ENCODE results near the gene FBXL5.

The FBXL5 gene

GRCh38 chr4:15577508-15577907 is 77.6 kb downstream of the FBXL5 start:
- no peak for DNase-seq (ENCODE audit: low spot score)
- TF ChIP-seq, protein P1, sequence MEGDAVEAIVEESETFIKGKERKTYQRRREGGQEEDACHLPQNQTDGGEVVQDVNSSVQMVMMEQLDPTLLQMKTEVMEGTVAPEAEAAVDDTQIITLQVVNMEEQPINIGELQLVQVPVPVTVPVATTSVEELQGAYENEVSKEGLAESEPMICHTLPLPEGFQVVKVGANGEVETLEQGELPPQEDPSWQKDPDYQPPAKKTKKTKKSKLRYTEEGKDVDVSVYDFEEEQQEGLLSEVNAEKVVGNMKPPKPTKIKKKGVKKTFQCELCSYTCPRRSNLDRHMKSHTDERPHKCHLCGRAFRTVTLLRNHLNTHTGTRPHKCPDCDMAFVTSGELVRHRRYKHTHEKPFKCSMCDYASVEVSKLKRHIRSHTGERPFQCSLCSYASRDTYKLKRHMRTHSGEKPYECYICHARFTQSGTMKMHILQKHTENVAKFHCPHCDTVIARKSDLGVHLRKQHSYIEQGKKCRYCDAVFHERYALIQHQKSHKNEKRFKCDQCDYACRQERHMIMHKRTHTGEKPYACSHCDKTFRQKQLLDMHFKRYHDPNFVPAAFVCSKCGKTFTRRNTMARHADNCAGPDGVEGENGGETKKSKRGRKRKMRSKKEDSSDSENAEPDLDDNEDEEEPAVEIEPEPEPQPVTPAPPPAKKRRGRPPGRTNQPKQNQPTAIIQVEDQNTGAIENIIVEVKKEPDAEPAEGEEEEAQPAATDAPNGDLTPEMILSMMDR (IDR thresholded peaks at IDR 0.05; ENCODE audit: extremely low read depth, missing control alignments) = no peak

- DNase-seq (ENCODE audit: low spot score) = no peak
- TF ChIP-seq, protein P1 (IDR thresholded peaks at IDR 0.05; ENCODE audit: extremely low read depth, missing control alignments) = no peak
Measured at GRCh38 chr4:15575966-15576365, 79.2 kb downstream of the FBXL5 start.

DNA sequence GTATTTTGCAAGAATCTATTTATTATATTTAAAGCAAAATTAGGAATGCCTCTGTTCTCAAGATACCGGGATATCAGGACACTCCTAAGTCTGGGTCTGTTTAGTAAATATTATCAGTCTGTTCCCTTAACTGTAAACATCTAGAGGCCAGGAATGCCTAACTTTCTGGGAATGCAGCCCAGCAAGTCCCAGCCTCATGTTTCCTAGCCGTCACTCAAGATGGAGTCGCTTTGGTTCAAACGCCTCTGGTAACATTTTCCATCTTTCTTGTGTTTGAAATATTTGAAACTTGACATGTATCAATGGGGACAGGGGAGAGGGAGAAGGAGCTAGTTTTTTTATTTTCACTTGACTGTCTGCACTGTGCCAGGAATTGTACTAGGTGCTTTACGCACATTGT is 85.4 kb downstream of the FBXL5 start:
- DNase-seq (ENCODE audit: low spot score) = no peak

DNA sequence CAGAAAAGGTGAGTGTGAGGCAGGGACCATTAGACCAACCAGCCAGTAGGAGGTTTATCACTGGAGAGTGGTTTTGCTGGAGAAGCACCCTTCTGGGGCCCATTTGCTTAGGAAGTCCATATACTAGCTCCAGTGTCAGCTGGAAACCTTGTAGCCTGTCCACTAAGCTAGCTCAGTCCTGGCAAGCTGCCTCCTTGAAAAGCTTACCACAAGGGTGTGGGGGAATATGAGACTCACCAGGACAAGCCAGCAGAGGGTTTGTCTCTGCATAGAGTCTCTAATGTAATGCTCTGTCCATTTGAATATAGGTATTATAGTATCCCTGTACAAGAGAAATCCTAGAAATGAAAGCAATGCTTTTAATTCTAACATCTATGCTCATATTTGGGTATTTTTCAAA is 86.3 kb downstream of the FBXL5 start:
- TF ChIP-seq, protein P1 (IDR thresholded peaks at IDR 0.05; ENCODE audit: extremely low read depth, missing control alignments) = no peak
- no peak for DNase-seq (ENCODE audit: low spot score)

More for the DNA sequence above, 85.4 kb downstream of the FBXL5 start:
- TF ChIP-seq, protein P1 (IDR thresholded peaks at IDR 0.05; ENCODE audit: extremely low read depth, missing control alignments) = no peak

GRCh38 chr4:15563871-15564270 is 91.3 kb downstream of the FBXL5 start:
- no peak for DNase-seq (ENCODE audit: low spot score)
- TF ChIP-seq, protein P1 (IDR thresholded peaks at IDR 0.05; ENCODE audit: extremely low read depth, missing control alignments) = no peak

DNA sequence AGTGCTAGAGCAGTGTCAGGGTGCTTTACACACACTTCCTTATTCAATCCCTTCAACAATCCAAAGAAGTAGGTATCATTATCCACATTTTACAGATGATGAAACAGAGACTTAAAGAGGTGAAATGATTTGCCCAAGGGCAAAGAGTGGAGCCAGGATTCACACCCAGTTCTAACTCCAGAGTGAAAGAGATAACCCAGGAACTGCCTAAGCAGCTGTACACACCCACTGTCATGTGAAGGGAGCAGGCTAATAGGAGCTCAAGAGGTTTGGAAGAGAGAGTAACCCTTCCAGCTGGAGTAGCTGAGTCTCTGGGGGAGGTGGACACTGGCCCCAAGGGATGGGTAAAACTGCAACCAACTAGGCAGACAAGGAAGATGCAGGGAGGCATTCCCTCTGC is 92.5 kb downstream of the FBXL5 start:
- TF ChIP-seq, protein P1 (IDR thresholded peaks at IDR 0.05; ENCODE audit: extremely low read depth, missing control alignments) = no peak
- no peak for DNase-seq (ENCODE audit: low spot score)

GRCh38 chr4:15562114-15562513 is 93.0 kb downstream of the FBXL5 start:
- TF ChIP-seq, protein P1 (IDR thresholded peaks at IDR 0.05; ENCODE audit: extremely low read depth, missing control alignments) = no peak
- no peak for DNase-seq (ENCODE audit: low spot score)

Data from GM20000 (cell line).